Osteocyte (in vitro differentiated cells): ENCODE data around the gene LAMA5. TPM values are rescaled to one million over a fixed set of nuclear protein-coding genes. Genes with fewer than 3 reads are reported as not detected.

Experiments
- DNase-seq: peaks from one replicate; pipeline ENCODE4 v3.0.0; 2021; ENCODE audit warnings: mixed read lengths; ENCODE audit not compliant: unreplicated experiment; ENCODE audit errors: extremely low spot score
- H3K27ac Mint-ChIP-seq: one replicate; pipeline ENCODE4 v1.8.0; 2021; ENCODE audit warnings: mild to moderate bottlenecking, mixed read lengths; ENCODE audit not compliant: unreplicated experiment
- H3K27me3 Mint-ChIP-seq: one replicate; pipeline ENCODE4 v1.8.0; 2021; ENCODE audit warnings: mixed read lengths; ENCODE audit not compliant: unreplicated experiment
- H3K36me3 Mint-ChIP-seq: one replicate; pipeline ENCODE4 v1.8.0; 2021; ENCODE audit warnings: mixed read lengths; ENCODE audit not compliant: unreplicated experiment
- H3K4me1 Mint-ChIP-seq: one replicate; pipeline ENCODE4 v1.8.0; 2021; ENCODE audit warnings: mixed read lengths; ENCODE audit not compliant: unreplicated experiment
- H3K4me3 Mint-ChIP-seq: one replicate; pipeline ENCODE4 v1.8.0; 2021; ENCODE audit warnings: mild to moderate bottlenecking, moderate library complexity, mixed read lengths; ENCODE audit not compliant: unreplicated experiment
- H3K9me3 Mint-ChIP-seq: one replicate; pipeline ENCODE4 v1.8.0; 2021; ENCODE audit warnings: mixed read lengths; ENCODE audit not compliant: unreplicated experiment
- CTCF ChIP-seq: fragments of 200-600 bp; sonication (generic); IDR thresholded peaks from 2 replicates; pipeline ENCODE4 v1.5.0; 2021; ENCODE audit warnings: antibody characterized with exemption, mild to moderate bottlenecking, moderate library complexity
- total RNA-seq: library from RNA; stranded (reverse); gene quantifications from 2 replicates; pipeline ENCODE4 v1.2.1, GENCODE V29; 2021

The LAMA5 gene
- total RNA-seq, 1 donor from 2014 or later, result 201 TPM

GRCh38 chr20:62323146-62323979 is 43.7 kb downstream of the LAMA5 start:
- H3K27ac Mint-ChIP-seq, result no peak overlapping the region
- H3K4me1 Mint-ChIP-seq, result no peaks in the 10 kb centered on the region
- DNase-seq, result no peak
- peaks cover 23% of the 10 kb centered on the region for H3K36me3 Mint-ChIP-seq
- TF ChIP-seq CTCF, result no peak
- H3K9me3 Mint-ChIP-seq, result no peaks in the 10 kb centered on the region
- H3K4me3 Mint-ChIP-seq, result no peak overlapping the region
- no peaks in the 10 kb centered on the region for H3K27me3 Mint-ChIP-seq

GRCh38 chr20:62322492-62323041 is 44.5 kb downstream of the LAMA5 start:
- Mint-ChIP-seq H3K4me3 (no peak overlapping the region), H3K9me3 (no peaks in the 10 kb centered on the region), H3K4me1 (no peaks in the 10 kb centered on the region), H3K27me3 (no peaks in the 10 kb centered on the region), H3K36me3 (peaks cover 23% of the 10 kb centered on the region), H3K27ac (no peak overlapping the region)
- TF ChIP-seq CTCF, result no peak
- no peak for DNase-seq

GRCh38 chr20:62321975-62322374 is 45.1 kb downstream of the LAMA5 start:
- Mint-ChIP-seq H3K27ac (no peak overlapping the region), H3K36me3 (peaks cover 19% of the 10 kb centered on the region), H3K4me1 (no peaks in the 10 kb centered on the region)

GRCh38 chr20:62321521-62321948 is 45.6 kb downstream of the LAMA5 start:
- Mint-ChIP-seq H3K4me3 (no peak overlapping the region), H3K27me3 (no peaks in the 10 kb centered on the region), H3K36me3 (peaks cover 16% of the 10 kb centered on the region), H3K9me3 (no peaks in the 10 kb centered on the region), H3K4me1 (no peaks in the 10 kb centered on the region), H3K27ac (no peak overlapping the region)
- DNase-seq, result no peak
- TF ChIP-seq CTCF, result no peak

More at GRCh38 chr20:62321975-62322374, 45.1 kb downstream of the LAMA5 start:
- Mint-ChIP-seq H3K4me3 (no peak overlapping the region), H3K27me3 (no peaks in the 10 kb centered on the region), H3K9me3 (no peaks in the 10 kb centered on the region)
- no peak for TF ChIP-seq CTCF
- no peak for DNase-seq

- Mint-ChIP-seq H3K4me3 (no peak overlapping the region), H3K27me3 (no peaks in the 10 kb centered on the region), H3K9me3 (no peaks in the 10 kb centered on the region), H3K27ac (no peak overlapping the region), H3K4me1 (no peaks in the 10 kb centered on the region), H3K36me3 (peaks cover 16% of the 10 kb centered on the region)
- DNase-seq, result no peak
- TF ChIP-seq CTCF, result no peak
These were observed 46.3 kb downstream of the LAMA5 start for GRCh38 chr20:62320581-62321354.
